Measurements from ENCODE around the gene SEC24D. TPM values are rescaled to one million over a fixed set of nuclear protein-coding genes. Genes with fewer than 3 reads are reported as not detected.

Gene SEC24D, protein sequence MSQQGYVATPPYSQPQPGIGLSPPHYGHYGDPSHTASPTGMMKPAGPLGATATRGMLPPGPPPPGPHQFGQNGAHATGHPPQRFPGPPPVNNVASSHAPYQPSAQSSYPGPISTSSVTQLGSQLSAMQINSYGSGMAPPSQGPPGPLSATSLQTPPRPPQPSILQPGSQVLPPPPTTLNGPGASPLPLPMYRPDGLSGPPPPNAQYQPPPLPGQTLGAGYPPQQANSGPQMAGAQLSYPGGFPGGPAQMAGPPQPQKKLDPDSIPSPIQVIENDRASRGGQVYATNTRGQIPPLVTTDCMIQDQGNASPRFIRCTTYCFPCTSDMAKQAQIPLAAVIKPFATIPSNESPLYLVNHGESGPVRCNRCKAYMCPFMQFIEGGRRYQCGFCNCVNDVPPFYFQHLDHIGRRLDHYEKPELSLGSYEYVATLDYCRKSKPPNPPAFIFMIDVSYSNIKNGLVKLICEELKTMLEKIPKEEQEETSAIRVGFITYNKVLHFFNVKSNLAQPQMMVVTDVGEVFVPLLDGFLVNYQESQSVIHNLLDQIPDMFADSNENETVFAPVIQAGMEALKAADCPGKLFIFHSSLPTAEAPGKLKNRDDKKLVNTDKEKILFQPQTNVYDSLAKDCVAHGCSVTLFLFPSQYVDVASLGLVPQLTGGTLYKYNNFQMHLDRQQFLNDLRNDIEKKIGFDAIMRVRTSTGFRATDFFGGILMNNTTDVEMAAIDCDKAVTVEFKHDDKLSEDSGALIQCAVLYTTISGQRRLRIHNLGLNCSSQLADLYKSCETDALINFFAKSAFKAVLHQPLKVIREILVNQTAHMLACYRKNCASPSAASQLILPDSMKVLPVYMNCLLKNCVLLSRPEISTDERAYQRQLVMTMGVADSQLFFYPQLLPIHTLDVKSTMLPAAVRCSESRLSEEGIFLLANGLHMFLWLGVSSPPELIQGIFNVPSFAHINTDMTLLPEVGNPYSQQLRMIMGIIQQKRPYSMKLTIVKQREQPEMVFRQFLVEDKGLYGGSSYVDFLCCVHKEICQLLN
- total RNA-seq (ENCODE audit: low replicate concordance), result 8.2 and 10.1 TPM in 2 replicates

DNA sequence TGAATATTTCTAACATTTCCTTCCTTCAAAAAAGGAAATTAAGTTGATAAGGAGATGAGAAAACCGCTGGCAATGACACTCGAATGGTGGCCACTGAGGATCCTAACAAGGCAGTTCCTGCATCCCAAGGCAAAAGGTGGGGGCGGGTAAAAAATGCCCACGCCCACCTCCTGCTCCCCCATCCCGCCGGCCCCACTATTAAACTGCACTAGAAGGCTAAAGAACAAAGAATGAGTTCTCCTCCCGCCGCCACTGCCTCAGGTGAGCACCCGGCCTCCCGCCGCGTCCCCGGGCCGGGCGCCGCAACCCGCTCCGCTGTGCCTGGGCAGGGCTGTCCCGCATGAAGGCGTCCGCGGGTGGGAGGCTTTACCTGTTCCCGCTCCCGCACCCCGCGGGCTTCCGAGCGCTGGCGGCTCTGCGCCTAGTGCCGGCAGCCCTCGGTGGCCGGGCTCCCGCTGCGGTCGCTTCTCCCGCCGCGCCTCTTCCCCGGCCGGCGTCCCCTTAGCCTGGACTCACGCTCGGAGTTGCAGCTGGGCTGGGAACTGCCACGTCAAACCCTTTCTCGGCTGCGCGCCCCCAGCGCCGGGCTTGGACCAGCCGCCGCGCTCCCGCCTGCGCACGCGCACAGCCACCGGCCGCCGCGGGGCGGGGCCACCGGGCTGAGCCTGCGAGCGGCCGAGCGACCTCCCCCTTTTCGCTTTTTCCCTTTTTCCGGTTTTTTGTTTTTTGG is at the start of gene SEC24D:
Gene SEC24D (minus strand): TSS at position 556 of the 730 bp plus-strand sequence. CDS start 2,430 bp downstream, outside the sequence.
- H3K4me3 Mint-ChIP-seq, result peak within 1 kb of the TSS; percentile 99
- Histone ChIP-seq H3F3A (ENCODE audit: low read depth) (peaks cover 7% of the 10 kb centered on the region), H3K79me2 (ENCODE audit: low read depth) (no peaks in the 10 kb centered on the region), H3K27me3 (no peaks in the 10 kb centered on the region), H3K27ac (peak within 1 kb of the TSS; percentile 51), H2AFZ (replicated peaks) (peak within 1 kb of the TSS; percentile 100), H3K4me1 (no peaks in the 10 kb centered on the region), H3K36me3 (no peaks in the 10 kb centered on the region), H3K4me3 (peak within 1 kb of the TSS; percentile 97), H3K4me2 (peak within 1 kb of the TSS; percentile 96), H4K20me1 (ENCODE audit: low read depth) (no peaks in the 10 kb centered on the region), H3K9me3 (ENCODE audit: low read depth) (no peaks in the 10 kb centered on the region), H3K9ac (peak within 1 kb of the TSS; percentile 61)
- no peaks in the 10 kb centered on the region for H3K9me3 Mint-ChIP-seq
- no peak for TF ChIP-seq EZH2phosphoT487 (IDR thresholded peaks at IDR 0.05)
- TF ChIP-seq, protein P1, sequence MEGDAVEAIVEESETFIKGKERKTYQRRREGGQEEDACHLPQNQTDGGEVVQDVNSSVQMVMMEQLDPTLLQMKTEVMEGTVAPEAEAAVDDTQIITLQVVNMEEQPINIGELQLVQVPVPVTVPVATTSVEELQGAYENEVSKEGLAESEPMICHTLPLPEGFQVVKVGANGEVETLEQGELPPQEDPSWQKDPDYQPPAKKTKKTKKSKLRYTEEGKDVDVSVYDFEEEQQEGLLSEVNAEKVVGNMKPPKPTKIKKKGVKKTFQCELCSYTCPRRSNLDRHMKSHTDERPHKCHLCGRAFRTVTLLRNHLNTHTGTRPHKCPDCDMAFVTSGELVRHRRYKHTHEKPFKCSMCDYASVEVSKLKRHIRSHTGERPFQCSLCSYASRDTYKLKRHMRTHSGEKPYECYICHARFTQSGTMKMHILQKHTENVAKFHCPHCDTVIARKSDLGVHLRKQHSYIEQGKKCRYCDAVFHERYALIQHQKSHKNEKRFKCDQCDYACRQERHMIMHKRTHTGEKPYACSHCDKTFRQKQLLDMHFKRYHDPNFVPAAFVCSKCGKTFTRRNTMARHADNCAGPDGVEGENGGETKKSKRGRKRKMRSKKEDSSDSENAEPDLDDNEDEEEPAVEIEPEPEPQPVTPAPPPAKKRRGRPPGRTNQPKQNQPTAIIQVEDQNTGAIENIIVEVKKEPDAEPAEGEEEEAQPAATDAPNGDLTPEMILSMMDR (IDR thresholded peaks at IDR 0.05), result no peak
- DNase-seq (ENCODE audit: low spot score), result peak; percentile 95
- peaks cover 12% of the 10 kb centered on the region for H3K4me1 Mint-ChIP-seq
- H3K27ac Mint-ChIP-seq, result peak within 1 kb of the TSS; percentile 69
- peaks cover 8% of the 10 kb centered on the region for H3K27me3 Mint-ChIP-seq (ENCODE audit: insufficient read depth, low read depth)
- peaks cover 6% of the 10 kb centered on the region for H3K36me3 Mint-ChIP-seq

DNA sequence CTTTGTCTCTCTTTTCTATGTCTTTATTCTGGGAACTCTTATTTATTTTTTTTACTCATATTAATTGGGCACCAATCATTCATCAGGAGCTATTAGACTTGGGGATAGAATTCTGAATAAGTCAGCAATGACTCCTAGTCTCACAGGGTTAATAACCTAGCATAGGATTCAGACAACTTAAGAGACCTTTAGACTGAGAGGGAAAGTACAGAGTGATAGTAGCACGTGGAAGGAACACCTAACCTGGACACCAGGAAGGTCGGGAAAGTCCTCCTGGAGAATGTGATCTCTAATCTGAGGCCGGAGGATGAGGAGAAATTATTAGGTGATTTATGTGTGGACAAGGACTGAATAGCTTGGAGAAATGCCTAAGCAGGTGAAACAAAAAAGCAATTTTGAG is 48.8 kb upstream of the SEC24D start:
- Histone ChIP-seq H3K4me2 (no peak overlapping the region), H3K36me3 (no peaks in the 10 kb centered on the region), H3K4me3 (no peak overlapping the region), H3K27ac (no peak overlapping the region), H3K4me1 (peaks cover 2% of the 10 kb centered on the region), H3K27me3 (peaks cover 20% of the 10 kb centered on the region), H2AFZ (replicated peaks) (no peak overlapping the region), H3K79me2 (ENCODE audit: low read depth) (no peaks in the 10 kb centered on the region), H3K9ac (no peak overlapping the region), H3K9me3 (ENCODE audit: low read depth) (no peaks in the 10 kb centered on the region), H4K20me1 (ENCODE audit: low read depth) (no peaks in the 10 kb centered on the region), H3F3A (ENCODE audit: low read depth) (peaks cover 9% of the 10 kb centered on the region)
- no peak overlapping the region for H3K4me3 Mint-ChIP-seq
- TF ChIP-seq EZH2phosphoT487 (IDR thresholded peaks at IDR 0.05), result no peak
- TF ChIP-seq EZH2 (IDR thresholded peaks at IDR 0.05), result no peak
- no peaks in the 10 kb centered on the region for H3K36me3 Mint-ChIP-seq
- peaks cover 17% of the 10 kb centered on the region for H3K27me3 Mint-ChIP-seq (ENCODE audit: insufficient read depth, low read depth)
- H3K27ac Mint-ChIP-seq, result no peak overlapping the region
- H3K4me1 Mint-ChIP-seq, result peaks cover 8% of the 10 kb centered on the region
- H3K9me3 Mint-ChIP-seq, result no peaks in the 10 kb centered on the region
- DNase-seq (ENCODE audit: low spot score), result no peak

DNA sequence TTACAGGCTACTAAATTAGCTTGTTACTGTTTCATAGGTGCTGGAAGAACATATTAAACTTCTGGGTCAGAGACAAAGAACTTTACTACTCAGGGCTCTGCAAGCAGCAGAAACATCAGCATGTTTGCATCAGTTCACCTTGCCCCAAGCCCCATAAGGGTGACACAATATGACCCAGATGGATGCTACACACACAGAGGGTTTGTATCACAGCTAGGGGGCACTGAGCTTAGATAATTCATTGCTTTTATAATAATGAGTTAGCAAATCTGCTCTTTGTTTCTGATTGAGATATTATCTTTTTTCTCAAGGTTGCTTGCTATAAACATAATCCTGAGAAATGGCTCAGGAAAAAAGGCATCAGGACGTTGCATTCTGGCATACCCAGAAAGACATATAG is 47.9 kb upstream of the SEC24D start:
- Histone ChIP-seq H3K4me2 (no peak overlapping the region), H2AFZ (replicated peaks) (no peak overlapping the region), H3K4me1 (no peaks in the 10 kb centered on the region), H4K20me1 (ENCODE audit: low read depth) (no peaks in the 10 kb centered on the region), H3K27ac (no peak overlapping the region), H3K9ac (no peak overlapping the region), H3F3A (ENCODE audit: low read depth) (peaks cover under 1% of the 10 kb centered on the region), H3K27me3 (peaks cover 12% of the 10 kb centered on the region), H3K4me3 (no peak overlapping the region), H3K36me3 (no peaks in the 10 kb centered on the region), H3K79me2 (ENCODE audit: low read depth) (no peaks in the 10 kb centered on the region), H3K9me3 (ENCODE audit: low read depth) (no peaks in the 10 kb centered on the region)
- H3K27me3 Mint-ChIP-seq (ENCODE audit: insufficient read depth, low read depth), result peaks cover 10% of the 10 kb centered on the region
- H3K27ac Mint-ChIP-seq, result no peak overlapping the region
- H3K9me3 Mint-ChIP-seq, result peaks cover under 1% of the 10 kb centered on the region
- peaks cover 3% of the 10 kb centered on the region for H3K4me1 Mint-ChIP-seq
- H3K4me3 Mint-ChIP-seq, result no peak overlapping the region
- no peaks in the 10 kb centered on the region for H3K36me3 Mint-ChIP-seq
- DNase-seq (ENCODE audit: low spot score), result no peak
- TF ChIP-seq EZH2 (IDR thresholded peaks at IDR 0.05), result no peak
- no peak for TF ChIP-seq EZH2phosphoT487 (IDR thresholded peaks at IDR 0.05)
- TF ChIP-seq, protein P1 (IDR thresholded peaks at IDR 0.05), result no peak

Data from neural progenitor cell (in vitro differentiated cells).